ENCODE results near the gene NOPCHAP1.

- TF ChIP-seq CTCF (conservative IDR thresholded peaks at IDR 0.05; ENCODE audit: low read depth, low read length) (no peak), EZH2phosphoT487 (IDR thresholded peaks at IDR 0.05; ENCODE audit: borderline replicate concordance, low read length) (no peak)
Measured at GRCh38 chr12:104997541-104997940, 11.4 kb downstream of the NOPCHAP1 start.

Measured in PC-3 (cell line).